Measurements from ENCODE around the gene BYSL. TPM values are rescaled to one million over a fixed set of nuclear protein-coding genes. Genes with fewer than 3 reads are reported as not detected.

BYSL gene
- total and polyA plus RNA-seq, 9 of the 15 experiments (the other 6 are each of a cell fraction or from before 2014, with no cell fraction given) = 22.2 to 92.3 (median 53.4) TPM

DNA sequence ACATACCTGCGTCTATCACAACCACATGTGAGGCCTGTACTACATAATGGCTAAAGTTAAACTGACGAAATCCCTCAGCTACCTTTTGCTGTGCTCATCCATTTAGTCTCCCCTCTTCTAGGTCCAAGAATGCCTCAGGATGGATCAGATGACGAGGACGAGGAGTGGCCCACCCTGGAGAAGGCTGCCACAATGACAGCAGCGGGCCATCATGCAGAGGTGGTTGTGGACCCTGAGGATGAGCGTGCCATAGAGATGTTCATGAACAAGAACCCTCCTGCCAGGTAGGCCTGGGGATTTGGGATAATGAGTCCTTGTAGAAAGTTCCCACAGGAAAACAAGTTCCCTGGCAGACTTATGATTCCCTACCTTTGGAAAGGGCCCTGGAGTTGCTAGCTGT, 6.0 kb downstream of the BYSL start:
- Histone ChIP-seq H3K79me2 (ENCODE audit: control insufficient read depth, insufficient read depth, low read length) (peaks cover 65% of the 10 kb centered on the region), H3K9ac (ENCODE audit: insufficient read depth in 1 of 2, low read depth in 2 of 2, low read length in 2 of 2) (0 out of 4 replicates have a peak overlapping the region, but pooled peaks of 1 of the 2 experiments have one; percentile 23)
- FAIRE-seq = no peak

GRCh38 chr6:41929924-41930323, 8.6 kb downstream of the BYSL start:
- peaks cover 47% of the 10 kb centered on the region for H3K79me2 ChIP-seq (ENCODE audit: control insufficient read depth, insufficient read depth, low read length)
- peaks cover 4% of the 10 kb centered on the region for H3K9me1 ChIP-seq (ENCODE audit: control insufficient read depth, insufficient read depth, low read length)
- no peak for ATAC-seq
- no TSS peak for BruUV-seq (replicated peaks)
- no peaks in the 10 kb centered on the region for H3K27me3 ChIP-seq (ENCODE audit: control insufficient read depth in 2 of 2, insufficient read depth in 2 of 2, low read length in 2 of 2)
- peaks cover 9% of the 10 kb centered on the region; the same call in 1 of the 2 replicates for H4K20me1 ChIP-seq (replicated peaks; ENCODE audit: control insufficient read depth, insufficient read depth, low read length)
- no peak overlapping the region for H3K4me2 ChIP-seq (ENCODE audit: insufficient read depth, low read length)
- in situ Hi-C loops (cut with MboI) = no loop called here
- TF ChIP-seq MCM5 (IDR thresholded peaks at IDR 0.05; ENCODE audit: low read depth) (no peak), RBFOX2 (IDR thresholded peaks at IDR 0.05; ENCODE audit: low read depth, low read length) (0 out of 2 replicates have a peak, but pooled peaks have one; percentile 20), ATF4 (CRISPR knock-in tag; IDR thresholded peaks at IDR 0.05) (no peak), ZKSCAN3 (CRISPR knock-in tag; IDR thresholded peaks at IDR 0.05) (no peak), MAX (CRISPR knock-in tag; IDR thresholded peaks at IDR 0.05) (no peak)
- peaks cover 0 to 2% of the 10 kb centered on the region in 2 experiments; a peak in 3 of 5 replicates for H3K4me1 ChIP-seq (replicated peaks in 1 of 2; ENCODE audit: control insufficient read depth in 2 of 2, insufficient read depth in 2 of 2, low read length in 2 of 2)
- no peaks in the 10 kb centered on the region for H3K9me3 ChIP-seq (replicated peaks; ENCODE audit: control insufficient read depth, insufficient read depth, low read depth, low read length)
- DNase-seq (ENCODE audit: extremely low read depth in 1 of 4, low spot score in 3 of 4) = no peak
- no peak for FAIRE-seq
- 90% methylated on average over 6 of the region's 6 CpGs for WGBS (ENCODE audit: insufficient coverage, low coverage, missing lambda C conversion rate)
- intact Hi-C loops (cut with micrococcal nuclease) = loop anchor here (10.0 kb wide), 1 partner anchor 265 kb away; the partner anchor contains the start of gene GUCA1B
- POLR2A ChIA-PET = interaction anchor here (0.5 to 13.7 kb wide), 8 partner anchors 4 to 128 kb away, joined by 3 to 166 read pairs (median 3); partner anchors contain the start of genes BYSL, CCND3, MED20 and TAF8
- H3K27ac ChIP-seq (ENCODE audit: extremely low read depth, low read depth, low read length) = no peak overlapping the region
- no peak overlapping the region for H3K4me3 ChIP-seq
- H3K36me3 ChIP-seq (ENCODE audit: control insufficient read depth, insufficient read depth, low read length) = peaks cover 92% of the 10 kb centered on the region
- no peak overlapping the region for H2AFZ ChIP-seq (ENCODE audit: low read depth, low read length)
- no peak overlapping the region for H3K9ac ChIP-seq (ENCODE audit: insufficient read depth in 1 of 2, low read depth in 2 of 2, low read length in 2 of 2)
- CTCF ChIA-PET (ENCODE audit: low intra/inter-chr PET ratio) = no interaction called here

More for the DNA sequence above, 6.0 kb downstream of the BYSL start:
- Histone ChIP-seq H4K20me1 (replicated peaks; ENCODE audit: control insufficient read depth, insufficient read depth, low read length) (peaks cover 4% of the 10 kb centered on the region; the same call in 1 of the 2 replicates), H3K36me3 (ENCODE audit: control insufficient read depth, insufficient read depth, low read length) (peaks cover 92% of the 10 kb centered on the region), H3K4me2 (ENCODE audit: insufficient read depth, low read length) (no peak overlapping the region), H3K27me3 (ENCODE audit: control insufficient read depth in 2 of 2, insufficient read depth in 2 of 2, low read length in 2 of 2) (no peaks in the 10 kb centered on the region), H3K27ac (ENCODE audit: extremely low read depth, low read depth, low read length) (no peak overlapping the region), H2AFZ (ENCODE audit: low read depth, low read length) (no peak overlapping the region), H3K9me3 (replicated peaks; ENCODE audit: control insufficient read depth, insufficient read depth, low read depth, low read length) (no peaks in the 10 kb centered on the region), H3K4me1 (replicated peaks in 1 of 2; ENCODE audit: control insufficient read depth in 2 of 2, insufficient read depth in 2 of 2, low read length in 2 of 2) (peaks cover 4 to 11% of the 10 kb centered on the region in 2 experiments; a peak in 3 of 5 replicates), H3K9me1 (ENCODE audit: control insufficient read depth, insufficient read depth, low read length) (peaks cover 4% of the 10 kb centered on the region), H3K4me3 (no peak overlapping the region)
- DNase-seq (ENCODE audit: extremely low read depth in 1 of 4, low spot score in 3 of 4) (no peak), ATAC-seq (no peak)
- CTCF ChIA-PET (ENCODE audit: low intra/inter-chr PET ratio) = no interaction called here
- 94% methylated on average over 6 of the region's 6 CpGs for WGBS (ENCODE audit: insufficient coverage, low coverage, missing lambda C conversion rate)
- 0 out of 2 replicates have a peak, but pooled peaks have one; percentile 28 for TF ChIP-seq ZNF224 (CRISPR knock-in tag; IDR thresholded peaks at IDR 0.05)
- no peak for TF ChIP-seq ZFP30 (CRISPR knock-in tag; IDR thresholded peaks at IDR 0.05; ENCODE audit: borderline replicate concordance)
- 0 out of 2 replicates have a peak, but pooled peaks have one; percentile 1 for TF ChIP-seq FOXK1 (CRISPR knock-in tag; IDR thresholded peaks at IDR 0.05; ENCODE audit: borderline replicate concordance)
- TF ChIP-seq RBFOX2 (IDR thresholded peaks at IDR 0.05; ENCODE audit: low read depth, low read length) = 0 out of 2 replicates have a peak, but pooled peaks have one; percentile 0
- intact Hi-C loops (cut with micrococcal nuclease) (no loop called here), in situ Hi-C loops (cut with MboI) (no loop called here)
- BruUV-seq (replicated peaks) = no TSS peak
- POLR2A ChIA-PET = interaction anchor here (11.8 kb wide), 1 partner anchor 9 kb away, joined by 166 read pairs; the partner anchor contains the start of gene CCND3
